ENCODE measurements around the gene SCNN1B.

- TF ChIP-seq, protein P1, sequence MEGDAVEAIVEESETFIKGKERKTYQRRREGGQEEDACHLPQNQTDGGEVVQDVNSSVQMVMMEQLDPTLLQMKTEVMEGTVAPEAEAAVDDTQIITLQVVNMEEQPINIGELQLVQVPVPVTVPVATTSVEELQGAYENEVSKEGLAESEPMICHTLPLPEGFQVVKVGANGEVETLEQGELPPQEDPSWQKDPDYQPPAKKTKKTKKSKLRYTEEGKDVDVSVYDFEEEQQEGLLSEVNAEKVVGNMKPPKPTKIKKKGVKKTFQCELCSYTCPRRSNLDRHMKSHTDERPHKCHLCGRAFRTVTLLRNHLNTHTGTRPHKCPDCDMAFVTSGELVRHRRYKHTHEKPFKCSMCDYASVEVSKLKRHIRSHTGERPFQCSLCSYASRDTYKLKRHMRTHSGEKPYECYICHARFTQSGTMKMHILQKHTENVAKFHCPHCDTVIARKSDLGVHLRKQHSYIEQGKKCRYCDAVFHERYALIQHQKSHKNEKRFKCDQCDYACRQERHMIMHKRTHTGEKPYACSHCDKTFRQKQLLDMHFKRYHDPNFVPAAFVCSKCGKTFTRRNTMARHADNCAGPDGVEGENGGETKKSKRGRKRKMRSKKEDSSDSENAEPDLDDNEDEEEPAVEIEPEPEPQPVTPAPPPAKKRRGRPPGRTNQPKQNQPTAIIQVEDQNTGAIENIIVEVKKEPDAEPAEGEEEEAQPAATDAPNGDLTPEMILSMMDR (IDR thresholded peaks at IDR 0.05), result no peak
- TF ChIP-seq POLR2AphosphoS5 (IDR thresholded peaks at IDR 0.05), result no peak
- no peak for TF ChIP-seq POLR2A (IDR thresholded peaks at IDR 0.05)
- TF ChIP-seq EP300 (IDR thresholded peaks at IDR 0.05), result no peak
Observed at GRCh38 chr16:23320693-23321092, 18.6 kb downstream of the SCNN1B start.

Data from gastroesophageal sphincter (tissue), 3 donors.